T-helper 1 cell treated with Interleukin-12 subunit alpha and Interleukin-12 subunit beta and Interleukin-4 antibody, amounts not matched to agents 30 μg/mL and 1 μg/mL, for 36 hours (primary cell): Measurements from ENCODE around the gene ACBD7.

Source experiments
- H3K27ac Mint-ChIP-seq: one replicate; pipeline ENCODE4 v1.8.0; 2021; ENCODE audit warnings: mild to moderate bottlenecking, mixed read lengths
- H3K27me3 Mint-ChIP-seq: one replicate; pipeline ENCODE4 v1.8.0; 2021; ENCODE audit warnings: low read depth, mixed read lengths
- H3K36me3 Mint-ChIP-seq: one replicate; pipeline ENCODE4 v1.8.0; 2021; ENCODE audit warnings: low read depth, mixed read lengths
- H3K4me1 Mint-ChIP-seq: one replicate; pipeline ENCODE4 v1.8.0; 2021; ENCODE audit warnings: low read depth, mixed read lengths
- H3K4me3 Mint-ChIP-seq: one replicate; pipeline ENCODE4 v1.8.0; 2021; ENCODE audit warnings: mild to moderate bottlenecking, moderate library complexity, mixed read lengths
- H3K9me3 Mint-ChIP-seq: one replicate; pipeline ENCODE4 v1.8.0; 2021; ENCODE audit warnings: mixed read lengths

Gene ACBD7

GRCh38 chr10:15067154-15067553 lies 21.4 kb downstream of the ACBD7 start:
- no peaks in the 10 kb centered on the region for H3K27me3 Mint-ChIP-seq
- no peaks in the 10 kb centered on the region for H3K36me3 Mint-ChIP-seq
- H3K27ac Mint-ChIP-seq: no peak overlapping the region
- no peaks in the 10 kb centered on the region for H3K9me3 Mint-ChIP-seq
- H3K4me1 Mint-ChIP-seq: no peaks in the 10 kb centered on the region
- no peak overlapping the region for H3K4me3 Mint-ChIP-seq

- no peaks in the 10 kb centered on the region for H3K4me1 Mint-ChIP-seq
- H3K27me3 Mint-ChIP-seq: peaks cover 13% of the 10 kb centered on the region
- H3K36me3 Mint-ChIP-seq: peaks cover 3% of the 10 kb centered on the region
- H3K27ac Mint-ChIP-seq: no peak overlapping the region
- H3K4me3 Mint-ChIP-seq: no peak overlapping the region
- H3K9me3 Mint-ChIP-seq: peaks cover 10% of the 10 kb centered on the region
These were observed 27.9 kb downstream of the ACBD7 start for GRCh38 chr10:15060638-15061037.

GRCh38 chr10:15059914-15060313 lies 28.7 kb downstream of the ACBD7 start:
- Mint-ChIP-seq H3K27me3 (peaks cover 13% of the 10 kb centered on the region), H3K4me3 (no peak overlapping the region), H3K4me1 (no peaks in the 10 kb centered on the region), H3K27ac (no peak overlapping the region), H3K9me3 (peaks cover 10% of the 10 kb centered on the region), H3K36me3 (peaks cover 3% of the 10 kb centered on the region)

GRCh38 chr10:15058689-15059088 lies 29.9 kb downstream of the ACBD7 start:
- Mint-ChIP-seq H3K4me1 (no peaks in the 10 kb centered on the region), H3K27ac (no peak overlapping the region), H3K27me3 (peaks cover 13% of the 10 kb centered on the region), H3K9me3 (peaks cover 10% of the 10 kb centered on the region), H3K4me3 (no peak overlapping the region), H3K36me3 (peaks cover 3% of the 10 kb centered on the region)

GRCh38 chr10:15053061-15053460 lies 35.5 kb downstream of the ACBD7 start:
- Mint-ChIP-seq H3K27me3 (peaks cover 4% of the 10 kb centered on the region), H3K27ac (no peak overlapping the region), H3K4me1 (no peaks in the 10 kb centered on the region), H3K36me3 (no peaks in the 10 kb centered on the region), H3K4me3 (no peak overlapping the region), H3K9me3 (no peaks in the 10 kb centered on the region)

- H3K4me1 Mint-ChIP-seq: no peaks in the 10 kb centered on the region
- H3K27me3 Mint-ChIP-seq: peaks cover 4% of the 10 kb centered on the region
- H3K4me3 Mint-ChIP-seq: no peak overlapping the region
- no peaks in the 10 kb centered on the region for H3K36me3 Mint-ChIP-seq
- no peak overlapping the region for H3K27ac Mint-ChIP-seq
- H3K9me3 Mint-ChIP-seq: no peaks in the 10 kb centered on the region
These were observed 36.5 kb downstream of the ACBD7 start for GRCh38 chr10:15052121-15052520.

GRCh38 chr10:15049533-15049932 lies 39.0 kb downstream of the ACBD7 start:
- Mint-ChIP-seq H3K27me3 (no peaks in the 10 kb centered on the region), H3K4me1 (peaks cover 11% of the 10 kb centered on the region), H3K4me3 (no peak overlapping the region), H3K27ac (no peak overlapping the region), H3K36me3 (no peaks in the 10 kb centered on the region), H3K9me3 (no peaks in the 10 kb centered on the region)

- Mint-ChIP-seq H3K4me3 (no peak overlapping the region), H3K9me3 (no peaks in the 10 kb centered on the region), H3K27me3 (no peaks in the 10 kb centered on the region), H3K27ac (no peak overlapping the region), H3K36me3 (peaks cover 2% of the 10 kb centered on the region), H3K4me1 (peaks cover 17% of the 10 kb centered on the region)
These were observed 42.0 kb downstream of the ACBD7 start for GRCh38 chr10:15046626-15047025.

- Mint-ChIP-seq H3K9me3 (no peaks in the 10 kb centered on the region), H3K27me3 (no peaks in the 10 kb centered on the region), H3K4me1 (peaks cover 22% of the 10 kb centered on the region), H3K36me3 (peaks cover 2% of the 10 kb centered on the region), H3K4me3 (no peak overlapping the region), H3K27ac (no peak overlapping the region)
These were observed 43.2 kb downstream of the ACBD7 start for GRCh38 chr10:15045380-15045779.

- Mint-ChIP-seq H3K27me3 (no peaks in the 10 kb centered on the region), H3K9me3 (no peaks in the 10 kb centered on the region), H3K27ac (peak within 1 kb of the TSS; percentile 75), H3K36me3 (peaks cover 2% of the 10 kb centered on the region), H3K4me1 (peaks cover 22% of the 10 kb centered on the region), H3K4me3 (peak within 1 kb of the TSS; percentile 31)
These were observed 44.9 kb downstream of the ACBD7 start, which contains the start of gene OLAH for GRCh38 chr10:15043674-15044073. TSS of gene OLAH (plus strand) at chr10:15043943. CDS start at chr10:15047289, 3,346 bp downstream.

- Mint-ChIP-seq H3K27ac (no peak overlapping the region), H3K36me3 (no peaks in the 10 kb centered on the region), H3K27me3 (peaks cover 3% of the 10 kb centered on the region), H3K9me3 (no peaks in the 10 kb centered on the region), H3K4me3 (no peak overlapping the region), H3K4me1 (peaks cover 8% of the 10 kb centered on the region)
These were observed 50.2 kb downstream of the ACBD7 start for GRCh38 chr10:15038416-15038815.

- H3K36me3 Mint-ChIP-seq: no peaks in the 10 kb centered on the region
- peaks cover 4% of the 10 kb centered on the region for H3K27me3 Mint-ChIP-seq
- no peak overlapping the region for H3K27ac Mint-ChIP-seq
These were observed 50.9 kb downstream of the ACBD7 start for GRCh38 chr10:15037691-15038090.

GRCh38 chr10:15035385-15036301 lies 52.9 kb downstream of the ACBD7 start:
- no peaks in the 10 kb centered on the region for H3K9me3 Mint-ChIP-seq
- H3K27me3 Mint-ChIP-seq: peaks cover 4% of the 10 kb centered on the region
- H3K4me1 Mint-ChIP-seq: peaks cover 6% of the 10 kb centered on the region
- no peak overlapping the region for H3K4me3 Mint-ChIP-seq
- H3K27ac Mint-ChIP-seq: no peak overlapping the region
- no peaks in the 10 kb centered on the region for H3K36me3 Mint-ChIP-seq

More at GRCh38 chr10:15037691-15038090, 50.9 kb downstream of the ACBD7 start:
- no peak overlapping the region for H3K4me3 Mint-ChIP-seq
- H3K4me1 Mint-ChIP-seq: peaks cover 8% of the 10 kb centered on the region
- no peaks in the 10 kb centered on the region for H3K9me3 Mint-ChIP-seq

GRCh38 chr10:15027741-15028140 lies 60.8 kb downstream of the ACBD7 start:
- H3K27ac Mint-ChIP-seq: no peak overlapping the region
- no peaks in the 10 kb centered on the region for H3K27me3 Mint-ChIP-seq
- H3K4me1 Mint-ChIP-seq: peaks cover 14% of the 10 kb centered on the region
- H3K9me3 Mint-ChIP-seq: no peaks in the 10 kb centered on the region
- H3K4me3 Mint-ChIP-seq: no peak overlapping the region
- H3K36me3 Mint-ChIP-seq: no peaks in the 10 kb centered on the region
